ENCODE measurements around the gene KLHL28. TPM values are rescaled to one million over a fixed set of nuclear protein-coding genes. Genes with fewer than 3 reads are reported as not detected.

KLHL28 gene, protein sequence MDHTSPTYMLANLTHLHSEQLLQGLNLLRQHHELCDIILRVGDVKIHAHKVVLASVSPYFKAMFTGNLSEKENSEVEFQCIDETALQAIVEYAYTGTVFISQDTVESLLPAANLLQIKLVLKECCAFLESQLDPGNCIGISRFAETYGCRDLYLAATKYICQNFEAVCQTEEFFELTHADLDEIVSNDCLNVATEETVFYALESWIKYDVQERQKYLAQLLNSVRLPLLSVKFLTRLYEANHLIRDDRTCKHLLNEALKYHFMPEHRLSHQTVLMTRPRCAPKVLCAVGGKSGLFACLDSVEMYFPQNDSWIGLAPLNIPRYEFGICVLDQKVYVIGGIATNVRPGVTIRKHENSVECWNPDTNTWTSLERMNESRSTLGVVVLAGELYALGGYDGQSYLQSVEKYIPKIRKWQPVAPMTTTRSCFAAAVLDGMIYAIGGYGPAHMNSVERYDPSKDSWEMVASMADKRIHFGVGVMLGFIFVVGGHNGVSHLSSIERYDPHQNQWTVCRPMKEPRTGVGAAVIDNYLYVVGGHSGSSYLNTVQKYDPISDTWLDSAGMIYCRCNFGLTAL
- 16.8 and 19.0 TPM in 2 replicates for total RNA-seq

- intact Hi-C loops (cut with micrococcal nuclease): loop anchor here (1.0 to 5.0 kb wide), 6 partner anchors 20 to 306 kb away; partner anchors contain the start of genes FKBP3, MIS18BP1 and PRPF39
Observed at GRCh38 chr14:44961554-44962333, at the start of gene KLHL28, which contains the start of gene TOGARAM1. Gene KLHL28, minus strand, starts transcription at chr14:44961947. Its CDS starts 16,019 bp downstream, at chr14:44945928. Gene TOGARAM1, plus strand, starts transcription at chr14:44962190. Its CDS starts 232 bp downstream, at chr14:44962422.

DNA sequence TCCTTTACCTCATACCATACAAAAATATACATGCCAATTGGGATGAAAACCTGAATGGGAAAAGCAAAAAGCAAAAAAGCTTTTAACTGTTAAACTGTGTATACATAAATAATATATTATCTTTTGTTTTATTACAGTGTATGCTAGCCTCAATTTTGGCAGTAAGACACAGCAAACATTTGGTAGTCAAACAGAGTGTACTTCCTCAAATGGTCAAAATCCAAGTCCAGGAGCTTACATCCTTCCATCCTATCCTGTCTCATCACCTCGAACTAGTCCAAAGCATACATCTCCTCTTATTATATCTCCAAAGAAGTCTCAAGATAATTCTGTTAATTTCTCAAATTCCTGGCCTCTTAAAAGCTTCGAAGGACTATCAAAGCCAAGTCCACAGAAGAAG lies 42.2 kb upstream of the KLHL28 start:
- intact Hi-C loops (cut with micrococcal nuclease): no loop called here

DNA sequence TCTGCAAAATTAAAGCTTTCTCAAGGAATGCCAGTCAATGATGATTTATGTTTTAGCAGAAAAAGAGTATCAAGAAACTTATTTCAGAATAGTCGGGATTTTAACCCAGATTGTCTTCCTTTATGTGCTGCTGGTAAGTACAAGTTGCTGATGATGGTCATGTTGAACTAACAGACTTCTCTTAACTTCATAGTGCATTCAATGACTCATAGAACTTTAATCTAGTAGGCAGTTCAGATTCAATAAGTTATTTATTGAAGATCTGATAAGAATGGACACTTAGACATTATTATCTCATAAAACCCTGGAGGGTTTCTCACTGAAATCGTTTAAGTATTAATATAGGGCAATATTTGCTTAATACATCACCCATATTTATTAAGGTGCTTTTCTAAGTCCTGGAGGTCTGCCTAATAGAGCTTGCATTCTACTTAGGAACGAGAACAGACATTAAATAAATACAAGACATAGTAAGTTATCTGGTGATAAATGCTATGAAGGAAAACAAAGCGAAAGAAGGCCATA lies 34.1 kb upstream of the KLHL28 start:
- intact Hi-C loops (cut with micrococcal nuclease): no loop called here

- intact Hi-C loops (cut with micrococcal nuclease): no loop called here
Observed at GRCh38 chr14:44995196-44995595, 33.4 kb upstream of the KLHL28 start.

- intact Hi-C loops (cut with micrococcal nuclease): no loop called here
Observed at GRCh38 chr14:44990533-44990932, 28.8 kb upstream of the KLHL28 start.

DNA sequence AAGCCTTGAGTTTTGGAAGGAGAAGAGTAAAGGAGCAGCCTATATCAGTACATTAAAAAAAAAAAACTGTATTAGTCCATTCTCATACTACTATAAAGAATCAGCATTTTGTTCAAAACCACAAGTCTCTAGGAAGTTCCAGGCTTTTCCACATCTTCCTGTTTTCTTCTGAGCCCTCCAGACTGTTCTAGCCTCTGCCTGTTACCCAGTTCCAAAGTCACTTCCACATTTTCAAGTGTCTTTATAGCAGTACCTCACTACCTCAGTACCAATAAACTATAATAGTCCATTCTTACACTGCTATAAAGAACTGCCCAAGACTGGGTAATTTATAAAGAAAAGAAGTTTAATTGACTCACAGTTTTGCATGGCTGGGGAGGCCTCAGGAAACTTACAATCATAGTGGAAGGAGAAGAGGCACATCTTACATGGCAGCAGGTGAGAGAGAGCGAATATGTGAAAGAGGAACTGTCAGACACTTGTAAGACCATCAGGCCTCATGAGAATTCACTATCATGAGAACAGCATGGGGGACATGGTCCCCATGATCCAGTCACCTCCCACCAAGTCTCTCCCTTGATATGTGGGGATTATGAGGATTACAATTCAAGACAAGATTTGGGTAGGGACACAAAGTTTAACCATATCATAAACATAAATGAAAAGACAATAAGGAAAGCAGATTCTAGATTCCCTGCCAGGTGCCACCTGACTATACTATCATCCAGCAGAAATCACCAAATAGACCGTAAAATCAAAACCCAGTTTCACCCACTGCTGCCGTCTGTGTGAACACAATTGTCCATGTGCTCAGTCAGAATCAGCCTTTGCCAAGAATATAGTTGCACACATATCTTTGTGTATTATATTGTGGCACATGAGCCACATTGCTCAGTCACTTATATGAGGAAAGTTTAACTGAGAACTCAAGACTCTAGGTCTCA lies 28.0 kb upstream of the KLHL28 start:
- intact Hi-C loops (cut with micrococcal nuclease): no loop called here

- intact Hi-C loops (cut with micrococcal nuclease): no loop called here
Observed at GRCh38 chr14:44988694-44989093, 26.9 kb upstream of the KLHL28 start.

- intact Hi-C loops (cut with micrococcal nuclease): no loop called here
Observed at GRCh38 chr14:44982594-44982993, 20.8 kb upstream of the KLHL28 start.

DNA sequence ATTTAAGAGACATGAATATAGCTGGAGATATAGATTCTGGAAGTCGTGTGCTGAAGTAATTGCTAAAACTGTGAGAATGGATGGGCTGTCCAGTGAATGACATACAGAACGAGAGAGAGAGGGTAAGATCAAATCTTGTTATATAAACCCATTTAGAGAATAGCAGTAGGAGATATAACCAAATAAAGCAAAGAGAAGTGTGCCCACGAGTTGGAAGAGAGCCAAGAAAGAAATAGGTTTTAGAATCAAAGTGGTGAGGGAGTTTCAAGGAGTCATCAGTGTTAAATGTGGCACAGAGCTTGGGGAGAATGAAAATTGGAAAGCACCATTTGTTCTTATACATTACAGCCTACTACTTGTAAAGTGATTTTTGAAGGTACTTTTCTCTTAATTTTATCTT lies 19.5 kb upstream of the KLHL28 start:
- intact Hi-C loops (cut with micrococcal nuclease): no loop called here

GRCh38 chr14:44979740-44980356 lies 18.1 kb upstream of the KLHL28 start:
- intact Hi-C loops (cut with micrococcal nuclease): no loop called here

- intact Hi-C loops (cut with micrococcal nuclease): no loop called here
Observed at GRCh38 chr14:44979273-44979672, 17.5 kb upstream of the KLHL28 start.

- intact Hi-C loops (cut with micrococcal nuclease): no loop called here
Observed at GRCh38 chr14:44971459-44971858, 9.7 kb upstream of the KLHL28 start.

- intact Hi-C loops (cut with micrococcal nuclease): no loop called here
Observed at GRCh38 chr14:44970907-44971306, 9.2 kb upstream of the KLHL28 start.

DNA sequence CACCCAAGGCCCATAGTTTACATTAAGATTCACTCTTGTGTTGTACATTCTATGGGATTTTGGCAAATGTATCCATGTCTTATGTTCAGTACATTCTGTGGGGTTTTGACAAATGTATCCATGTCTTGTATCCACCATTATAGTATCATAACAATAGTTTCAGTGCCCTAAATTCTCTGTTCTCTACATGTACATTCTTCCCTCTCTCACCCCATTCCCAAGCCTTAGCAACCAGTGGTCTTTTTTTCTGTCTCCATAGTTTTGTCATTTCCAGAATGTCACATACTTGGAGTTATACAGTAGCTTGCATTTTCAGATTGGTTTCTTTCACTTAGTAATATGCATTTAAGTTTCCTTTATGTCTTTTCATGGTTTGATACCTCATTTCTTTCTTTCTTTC lies 7.0 kb upstream of the KLHL28 start:
- intact Hi-C loops (cut with micrococcal nuclease): no loop called here

DNA sequence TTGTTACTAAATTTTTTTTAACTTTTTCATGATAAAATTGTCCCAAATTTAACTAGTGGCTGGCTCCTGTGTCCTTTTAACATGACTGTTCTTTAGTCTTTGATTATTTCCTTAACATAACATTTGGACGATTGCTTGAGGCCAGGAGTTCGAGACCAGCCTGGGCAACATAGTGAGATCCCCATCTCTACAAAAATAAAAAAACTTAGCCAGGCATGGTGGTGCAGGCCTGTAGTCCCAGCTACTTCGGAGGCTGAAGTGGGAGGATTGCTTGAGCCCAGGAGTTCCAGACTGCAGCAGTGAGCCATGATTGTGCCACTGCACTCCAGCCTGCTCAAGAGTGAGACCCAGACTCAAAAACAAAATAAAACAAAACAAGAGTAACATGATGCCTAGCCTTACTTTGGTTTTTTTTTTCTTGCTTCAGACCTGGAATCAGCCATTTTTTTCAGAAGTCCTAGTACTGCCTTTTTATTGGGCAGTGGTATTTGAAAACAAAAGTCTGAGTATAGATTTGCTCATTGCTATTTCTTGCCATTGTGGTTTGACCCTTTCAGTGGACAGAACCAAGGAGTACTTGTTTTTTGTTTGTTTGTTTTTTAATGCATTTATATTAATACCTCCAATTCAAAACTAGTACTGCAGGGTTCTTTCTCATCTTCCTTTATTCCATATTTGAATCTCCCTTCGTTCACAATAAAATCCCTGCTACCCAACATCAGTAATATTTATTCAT lies 5.0 kb upstream of the KLHL28 start:
- intact Hi-C loops (cut with micrococcal nuclease): no loop called here

GRCh38 chr14:44963775-44964380 lies 2.1 kb upstream of the KLHL28 start:
- intact Hi-C loops (cut with micrococcal nuclease): loop anchor here (5.0 kb wide), 1 partner anchor 303 kb away; no protein-coding TSS in a partner anchor

DNA sequence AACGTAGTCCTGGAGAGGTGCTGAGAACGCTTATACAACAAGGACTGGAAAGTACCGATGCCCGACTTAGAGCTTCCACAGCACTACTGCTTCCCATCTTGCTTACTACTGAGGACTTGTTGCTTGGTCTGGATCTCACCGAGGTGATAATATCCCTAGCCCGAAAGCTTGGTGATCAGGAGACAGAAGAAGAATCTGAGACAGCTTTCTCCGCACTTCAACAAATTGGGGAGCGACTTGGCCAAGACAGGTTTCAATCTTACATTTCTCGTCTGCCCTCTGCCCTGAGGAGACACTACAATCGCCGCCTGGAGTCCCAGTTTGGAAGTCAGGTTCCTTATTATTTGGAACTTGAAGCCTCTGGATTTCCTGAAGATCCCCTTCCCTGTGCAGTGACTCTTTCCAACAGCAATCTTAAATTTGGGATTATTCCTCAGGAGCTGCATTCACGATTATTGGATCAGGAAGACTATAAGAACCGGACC lies 1.3 kb upstream of the KLHL28 start:
- intact Hi-C loops (cut with micrococcal nuclease): loop anchor here (5.0 kb wide), 1 partner anchor 304 kb away; no protein-coding TSS in a partner anchor

DNA sequence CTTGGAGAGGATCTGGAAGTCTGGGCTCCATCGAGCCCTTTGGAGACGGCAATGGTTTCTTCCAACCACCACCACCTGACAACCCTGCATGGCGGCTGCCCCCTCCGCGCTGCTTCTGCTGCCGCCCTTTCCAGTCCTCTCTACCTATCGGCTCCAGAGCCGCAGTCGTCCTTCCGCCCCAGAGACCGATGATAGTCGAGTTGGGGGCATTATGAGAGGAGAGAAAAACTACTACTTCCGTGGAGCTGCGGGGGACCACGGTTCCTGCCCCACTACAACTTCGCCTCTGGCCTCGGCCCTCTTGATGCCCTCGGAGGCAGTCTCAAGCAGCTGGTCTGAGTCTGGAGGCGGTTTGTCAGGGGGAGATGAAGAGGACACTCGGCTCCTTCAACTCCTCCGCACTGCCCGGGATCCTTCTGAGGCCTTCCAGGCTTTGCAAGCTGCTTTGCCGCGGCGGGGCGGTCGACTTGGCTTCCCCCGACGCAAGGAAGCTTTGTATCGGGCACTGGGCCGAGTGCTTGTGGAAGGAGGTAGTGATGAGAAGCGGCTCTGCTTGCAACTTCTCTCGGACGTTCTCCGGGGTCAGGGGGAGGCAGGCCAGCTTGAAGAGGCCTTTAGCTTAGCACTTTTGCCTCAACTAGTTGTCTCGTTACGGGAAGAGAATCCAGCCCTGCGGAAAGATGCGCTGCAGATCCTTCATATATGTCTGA lies 742 bp upstream of the KLHL28 start:
- intact Hi-C loops (cut with micrococcal nuclease): loop anchor here (1.0 to 5.0 kb wide), 4 partner anchors 21 to 305 kb away; partner anchors contain the start of genes FKBP3 and MIS18BP1

Measured in T-helper 2 cell treated with Interferon-gamma antibody and Interleukin-4, amounts not matched to agents 100 ng/mL and 5 ng/mL, for 36 hours (primary cell).